Daoy (cell line): ENCODE results near the gene CYB561D2. TPM values are rescaled to one million over a fixed set of nuclear protein-coding genes. Genes with fewer than 3 reads are reported as not detected.
"Not testable (repeated sequence)": the region's sequence is repeated elsewhere in the genome, so short reads cannot be mapped to it uniquely, and the experiment has no call there.

Experiments used
- DNase-seq: peaks from one replicate; pipeline ENCODE4 v3.0.0-alpha.2; 2015; ENCODE audit warnings: low read depth
- total RNA-seq: library from RNA; depleted of rRNA; stranded (reverse); fragments of >200 nt; shearing (Covaris generic); gene quantifications from 2 replicates; pipeline ENCODE4 v1.2.3, GENCODE V29; 2014; rRNA removed

Gene CYB561D2
- total RNA-seq: 25.3 and 28.3 TPM in 2 replicates

- DNase-seq: peak; percentile 96
Measured at GRCh38 chr3:50350527-50351322, at the start of gene CYB561D2, which contains the start of gene NPRL2. CYB561D2 (plus strand) TSS chr3:50350862; CDS start chr3:50351434, 572 bp downstream. NPRL2 (minus strand) TSS chr3:50350775; CDS start chr3:50350652, 123 bp downstream.

GRCh38 chr3:50302095-50303012 lies 48.3 kb upstream of the CYB561D2 start:
- DNase-seq: no peak

- no peak for DNase-seq
Measured at GRCh38 chr3:50303013-50303815, 47.4 kb upstream of the CYB561D2 start, which contains the start of gene HYAL1. HYAL1 (minus strand) TSS chr3:50303574; CDS start chr3:50302956, 618 bp downstream.

- DNase-seq: no peak
Measured at GRCh38 chr3:50304601-50305000, 46.1 kb upstream of the CYB561D2 start.

GRCh38 chr3:50312041-50312440 lies 38.6 kb upstream of the CYB561D2 start:
- not testable (repeated sequence) for DNase-seq

GRCh38 chr3:50314342-50314741 lies 36.3 kb upstream of the CYB561D2 start:
- no peak for DNase-seq

- no peak for DNase-seq
Measured at GRCh38 chr3:50314816-50315215, 35.8 kb upstream of the CYB561D2 start.

GRCh38 chr3:50316657-50317242 lies 33.9 kb upstream of the CYB561D2 start:
- DNase-seq: peak; percentile 86

GRCh38 chr3:50317300-50317699 lies 33.4 kb upstream of the CYB561D2 start:
- DNase-seq: no peak

GRCh38 chr3:50318163-50318562 lies 32.5 kb upstream of the CYB561D2 start:
- no peak for DNase-seq

GRCh38 chr3:50318615-50319014 lies 32.0 kb upstream of the CYB561D2 start:
- no peak for DNase-seq

- no peak for DNase-seq
Measured at GRCh38 chr3:50319181-50319893, 31.3 kb upstream of the CYB561D2 start.

- no peak for DNase-seq
Measured at GRCh38 chr3:50319894-50320625, 30.6 kb upstream of the CYB561D2 start.

- peak; percentile 71 for DNase-seq
Measured at GRCh38 chr3:50320853-50321335, 29.8 kb upstream of the CYB561D2 start.

- DNase-seq: peak; percentile 88
Measured at GRCh38 chr3:50321336-50322114, 29.1 kb upstream of the CYB561D2 start.

GRCh38 chr3:50322115-50322385 lies 28.6 kb upstream of the CYB561D2 start:
- no peak for DNase-seq

GRCh38 chr3:50322386-50323091 lies 28.1 kb upstream of the CYB561D2 start, which contains the start of gene HYAL2:
HYAL2 (minus strand) TSS chr3:50322745; CDS start chr3:50320489, 2,256 bp downstream.
- DNase-seq: no peak

- DNase-seq: no peak
Measured at GRCh38 chr3:50323092-50323600, 27.5 kb upstream of the CYB561D2 start.
